Gastroesophageal sphincter (tissue), 3 donors: ENCODE data around the gene MEF2D.

Source experiments
- CTCF ChIP-seq, 4 experiments: fragments of 200-600 bp in 2 of 4; fragments of 450-650 bp in 2 of 4; sonication (generic) in 1 of 4; IDR thresholded peaks; one replicate each; pipeline ENCODE4 v1.5.1; 2017 to 2019; ENCODE audit warnings: antibody characterized with exemption in 4 of 4, mild to moderate bottlenecking in 2 of 4, moderate library complexity in 2 of 4
- EP300 ChIP-seq: sonication (generic); formaldehyde crosslinking; IDR thresholded peaks from one replicate; pipeline ENCODE4 v1.6.1; 2017; ENCODE audit warnings: antibody characterized with exemption, mild to moderate bottlenecking
- POLR2A ChIP-seq, 2 donors: fragments of 450-650 bp; IDR thresholded peaks; one replicate each; pipeline ENCODE4 v1.6.1; 2017; ENCODE audit warnings: antibody characterized with exemption in 2 of 2, mild to moderate bottlenecking in 2 of 2, moderate library complexity in 1 of 2
- POLR2AphosphoS5 ChIP-seq: sonication (generic); formaldehyde crosslinking; IDR thresholded peaks from one replicate; pipeline ENCODE4 v1.6.1; 2017; ENCODE audit warnings: antibody characterized with exemption

GRCh38 chr1:156462954-156463795, 37.4 kb downstream of the MEF2D start:
- TF ChIP-seq POLR2AphosphoS5 (no peak), CTCF (IDR thresholded peaks at IDR 0.05) (no peak), POLR2A (IDR thresholded peaks at IDR 0.05) (no peak), EP300 (no peak)
